PFSK-1 (cell line): ENCODE measurements around the gene TMEM182.

Experiments used
- FOXP2 ChIP-seq: optimal IDR thresholded peaks from 2 replicates; pipeline ENCODE3; 2011; ENCODE audit warnings: borderline replicate concordance, control low read depth, inconsistent platforms; ENCODE audit not compliant: insufficient read depth; ENCODE audit errors: extremely low read length, extremely low read depth
- POLR2AphosphoS5 ChIP-seq: IDR thresholded peaks from 2 replicates; pipeline ENCODE4 v1.6.1; 2012; ENCODE audit warnings: low read depth, mild to moderate bottlenecking, control low read depth, low read length, moderate library complexity
- SIN3A ChIP-seq: IDR thresholded peaks from 2 replicates; pipeline ENCODE4 v1.6.1; 2012; ENCODE audit warnings: mild to moderate bottlenecking, low read length, moderate library complexity, borderline replicate concordance; ENCODE audit not compliant: insufficient read depth
- TAF1 ChIP-seq: IDR thresholded peaks from 2 replicates; pipeline ENCODE4 v1.6.1; 2012; ENCODE audit warnings: low read length, control low read depth, borderline replicate concordance; ENCODE audit not compliant: insufficient read depth
- TF ChIP-seq, protein P1 (sequence below), 2 experiments: IDR thresholded peaks; 2 replicates each; pipeline versions ENCODE4 v1.6.1 to v1.8.0; 2011 to 2012; ENCODE audit warnings: low read depth in 2 of 2, low read length in 2 of 2, control low read depth in 1 of 2, inconsistent platforms in 1 of 2, mild to moderate bottlenecking in 1 of 2, moderate library complexity in 1 of 2; ENCODE audit not compliant: insufficient read depth in 1 of 2

TMEM182 gene

GRCh38 chr2:102783506-102784183, 21.8 kb downstream of the TMEM182 start:
- no peak for TF ChIP-seq SIN3A
- TF ChIP-seq TAF1: no peak
- TF ChIP-seq, protein P1, sequence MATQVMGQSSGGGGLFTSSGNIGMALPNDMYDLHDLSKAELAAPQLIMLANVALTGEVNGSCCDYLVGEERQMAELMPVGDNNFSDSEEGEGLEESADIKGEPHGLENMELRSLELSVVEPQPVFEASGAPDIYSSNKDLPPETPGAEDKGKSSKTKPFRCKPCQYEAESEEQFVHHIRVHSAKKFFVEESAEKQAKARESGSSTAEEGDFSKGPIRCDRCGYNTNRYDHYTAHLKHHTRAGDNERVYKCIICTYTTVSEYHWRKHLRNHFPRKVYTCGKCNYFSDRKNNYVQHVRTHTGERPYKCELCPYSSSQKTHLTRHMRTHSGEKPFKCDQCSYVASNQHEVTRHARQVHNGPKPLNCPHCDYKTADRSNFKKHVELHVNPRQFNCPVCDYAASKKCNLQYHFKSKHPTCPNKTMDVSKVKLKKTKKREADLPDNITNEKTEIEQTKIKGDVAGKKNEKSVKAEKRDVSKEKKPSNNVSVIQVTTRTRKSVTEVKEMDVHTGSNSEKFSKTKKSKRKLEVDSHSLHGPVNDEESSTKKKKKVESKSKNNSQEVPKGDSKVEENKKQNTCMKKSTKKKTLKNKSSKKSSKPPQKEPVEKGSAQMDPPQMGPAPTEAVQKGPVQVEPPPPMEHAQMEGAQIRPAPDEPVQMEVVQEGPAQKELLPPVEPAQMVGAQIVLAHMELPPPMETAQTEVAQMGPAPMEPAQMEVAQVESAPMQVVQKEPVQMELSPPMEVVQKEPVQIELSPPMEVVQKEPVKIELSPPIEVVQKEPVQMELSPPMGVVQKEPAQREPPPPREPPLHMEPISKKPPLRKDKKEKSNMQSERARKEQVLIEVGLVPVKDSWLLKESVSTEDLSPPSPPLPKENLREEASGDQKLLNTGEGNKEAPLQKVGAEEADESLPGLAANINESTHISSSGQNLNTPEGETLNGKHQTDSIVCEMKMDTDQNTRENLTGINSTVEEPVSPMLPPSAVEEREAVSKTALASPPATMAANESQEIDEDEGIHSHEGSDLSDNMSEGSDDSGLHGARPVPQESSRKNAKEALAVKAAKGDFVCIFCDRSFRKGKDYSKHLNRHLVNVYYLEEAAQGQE (IDR thresholded peaks at IDR 0.05; ENCODE audit: insufficient read depth in 1 of 2, low read depth in 2 of 2, low read length in 2 of 2): no peak
- TF ChIP-seq POLR2AphosphoS5: no peak
- TF ChIP-seq FOXP2: no peak

GRCh38 chr2:102784940-102785339, 23.1 kb downstream of the TMEM182 start:
- no peak for TF ChIP-seq TAF1

DNA sequence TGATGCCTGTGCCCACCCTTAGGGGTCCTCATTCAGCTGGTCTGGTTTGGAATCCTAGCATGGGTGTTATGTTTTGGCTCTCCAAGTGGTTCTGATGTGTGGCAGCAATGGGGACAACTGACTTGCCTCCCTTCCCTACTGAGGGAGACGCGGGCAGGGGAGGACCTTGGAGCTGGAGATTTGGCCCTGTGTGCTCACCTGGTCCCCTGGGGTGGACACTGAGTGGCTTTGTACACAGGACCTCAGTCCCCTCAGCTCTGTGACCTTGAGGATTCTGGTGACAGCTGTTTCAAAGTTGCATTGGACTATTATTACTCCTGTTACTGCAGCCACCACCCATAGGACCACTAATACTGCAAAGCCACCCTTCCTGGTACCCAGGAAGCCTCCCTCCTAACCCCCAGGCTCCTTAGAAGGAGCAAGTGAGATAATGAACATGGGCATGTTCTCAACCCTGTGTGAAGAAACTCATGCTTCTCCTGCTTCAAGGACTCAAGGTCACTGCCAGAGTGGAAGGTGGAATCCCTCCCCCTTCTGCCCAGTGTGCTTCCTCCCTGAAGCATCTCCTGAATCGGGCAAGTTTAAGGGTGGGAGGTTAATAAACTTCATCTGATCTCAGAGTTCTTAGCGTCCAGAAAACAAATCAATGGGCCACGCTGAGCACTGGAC, 26.5 kb downstream of the TMEM182 start:
- TF ChIP-seq TAF1: no peak
- no peak for TF ChIP-seq FOXP2
- TF ChIP-seq, protein P1 (IDR thresholded peaks at IDR 0.05; ENCODE audit: insufficient read depth in 1 of 2, low read depth in 2 of 2, low read length in 2 of 2): no peak
- TF ChIP-seq SIN3A: no peak
- TF ChIP-seq POLR2AphosphoS5: no peak

GRCh38 chr2:102788885-102789260, 27.0 kb downstream of the TMEM182 start:
- TF ChIP-seq, protein P1 (IDR thresholded peaks at IDR 0.05; ENCODE audit: insufficient read depth in 1 of 2, low read depth in 2 of 2, low read length in 2 of 2): no peak
- no peak for TF ChIP-seq SIN3A
- no peak for TF ChIP-seq TAF1
- TF ChIP-seq POLR2AphosphoS5: no peak
- TF ChIP-seq FOXP2: no peak

DNA sequence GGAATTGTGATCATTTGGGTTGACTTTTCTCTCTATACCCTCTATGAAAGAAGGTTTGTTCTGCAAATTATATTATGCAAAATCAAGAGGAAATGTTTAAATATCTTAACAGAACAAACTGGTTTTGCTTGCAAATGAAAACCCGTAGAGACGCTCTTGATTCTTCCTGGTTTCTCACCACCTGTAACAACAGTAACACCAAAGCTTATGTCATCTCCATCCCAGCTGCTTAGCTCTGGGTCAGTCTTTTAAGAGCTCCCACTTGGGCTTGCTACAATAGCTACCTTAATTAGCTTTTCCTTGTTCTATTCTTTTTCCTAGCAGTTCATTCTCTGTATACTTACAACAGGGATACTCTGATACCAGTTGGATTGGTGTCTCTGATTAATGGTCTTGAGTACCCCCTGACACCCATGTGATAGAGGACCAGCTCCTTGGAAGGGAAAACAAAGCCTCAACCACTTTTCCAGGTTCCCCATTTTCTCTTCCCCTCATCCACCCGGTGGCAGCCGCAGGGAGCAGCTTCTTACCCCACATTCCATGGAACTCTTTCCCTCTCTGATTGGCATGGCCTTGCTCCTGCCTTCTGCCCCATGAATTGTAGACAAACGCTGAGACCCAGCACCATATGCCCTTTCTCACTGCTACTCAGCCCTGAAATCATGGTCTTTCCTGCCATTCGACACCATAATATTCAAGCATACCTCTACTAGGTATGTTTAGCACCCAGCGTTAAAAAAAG, 27.7 kb downstream of the TMEM182 start:
- TF ChIP-seq, protein P1 (IDR thresholded peaks at IDR 0.05; ENCODE audit: insufficient read depth in 1 of 2, low read depth in 2 of 2, low read length in 2 of 2): no peak
- TF ChIP-seq POLR2AphosphoS5 (no peak), SIN3A (no peak), FOXP2 (no peak), TAF1 (no peak)
